HG02884 (cell line): ENCODE results near the gene UHRF1.
"Not testable (repeated sequence)": the region's sequence is repeated elsewhere in the genome, so short reads cannot be mapped to it uniquely, and the experiment has no call there.

ENCODE experiments used
- ATAC-seq: cut with Tn5 transposase; IDR thresholded peaks from one replicate; pipeline ENCODE4 v1.9.1; 2021; ENCODE audit warnings: mild to moderate bottlenecking, moderate library complexity; ENCODE audit not compliant: unreplicated experiment

Gene UHRF1

GRCh38 chr19:4970558-4971423, 61.5 kb downstream of the UHRF1 start:
- no peak for ATAC-seq

- ATAC-seq: no peak
These were observed 62.1 kb downstream of the UHRF1 start for GRCh38 chr19:4971424-4971793.

- ATAC-seq: no peak
These were observed 62.7 kb downstream of the UHRF1 start for GRCh38 chr19:4971816-4972495.

- ATAC-seq: no peak
These were observed 63.4 kb downstream of the UHRF1 start for GRCh38 chr19:4972509-4973230.

- ATAC-seq: no peak
These were observed 65.7 kb downstream of the UHRF1 start for GRCh38 chr19:4974880-4975469.

- not testable (repeated sequence) for ATAC-seq
These were observed 66.3 kb downstream of the UHRF1 start for GRCh38 chr19:4975601-4976000.

GRCh38 chr19:4976401-4977298, 67.3 kb downstream of the UHRF1 start:
- ATAC-seq: no peak

GRCh38 chr19:4977299-4978174, 68.2 kb downstream of the UHRF1 start:
- no peak for ATAC-seq

GRCh38 chr19:4979211-4979807, 70.0 kb downstream of the UHRF1 start:
- no peak for ATAC-seq

- ATAC-seq: no peak
These were observed 70.8 kb downstream of the UHRF1 start for GRCh38 chr19:4980067-4980466.

GRCh38 chr19:4980838-4981680, 71.8 kb downstream of the UHRF1 start:
- ATAC-seq: no peak

- ATAC-seq: no peak
These were observed 72.3 kb downstream of the UHRF1 start for GRCh38 chr19:4981681-4981958.

GRCh38 chr19:4983346-4984105, 74.2 kb downstream of the UHRF1 start:
- ATAC-seq: no peak

GRCh38 chr19:4984106-4984380, 74.7 kb downstream of the UHRF1 start:
- ATAC-seq: no peak

GRCh38 chr19:4984438-4984990, 75.2 kb downstream of the UHRF1 start:
- no peak for ATAC-seq

- ATAC-seq: no peak
These were observed 76.3 kb downstream of the UHRF1 start for GRCh38 chr19:4985551-4985991.

GRCh38 chr19:4986056-4986455, 76.8 kb downstream of the UHRF1 start:
- no peak for ATAC-seq
